Activated CD8-positive, alpha-beta T cell treated with anti-CD3 and anti-CD28 coated beads for 36 hours (primary cell): ENCODE results near the gene C1orf94. TPM values are rescaled to one million over a fixed set of nuclear protein-coding genes. Genes with fewer than 3 reads are reported as not detected.
"Not testable (repeated sequence)": the region's sequence is repeated elsewhere in the genome, so short reads cannot be mapped to it uniquely, and the experiment has no call there.

Source experiments
- ATAC-seq: fragments of 200-7000 bp; cut with Tn5 transposase; one replicate; pipeline ENCODE4 v1.10.0; 2021; ENCODE audit warnings: mild to moderate bottlenecking, moderate library complexity
- CTCF ChIA-PET: fragments of 350-600 bp; sonication (Branson Sonifier 250); formaldehyde crosslinking; loops from one replicate; lab custom pipeline; 2021; ENCODE audit warnings: antibody characterized with exemption; lab: Charles Lee
- POLR2A ChIA-PET: fragments of 350-600 bp; sonication (Branson Sonifier 250); formaldehyde crosslinking; loops from one replicate; lab custom pipeline; 2021; ENCODE audit warnings: antibody characterized with exemption; lab: Charles Lee
- DNase-seq: peaks from one replicate; pipeline ENCODE4 v3.0.0-alpha.2; 2020
- H3K27ac Mint-ChIP-seq: one replicate; pipeline ENCODE4 v1.8.0; 2021; ENCODE audit warnings: mild to moderate bottlenecking, mixed read lengths
- H3K27me3 Mint-ChIP-seq: one replicate; pipeline ENCODE4 v1.8.0; 2021; ENCODE audit warnings: mixed read lengths
- H3K36me3 Mint-ChIP-seq: one replicate; pipeline ENCODE4 v1.8.0; 2021; ENCODE audit warnings: low read depth, mixed read lengths
- H3K4me1 Mint-ChIP-seq: one replicate; pipeline ENCODE4 v1.8.0; 2021; ENCODE audit warnings: low read depth, mixed read lengths
- H3K4me3 Mint-ChIP-seq: one replicate; pipeline ENCODE4 v1.8.0; 2021; ENCODE audit warnings: mild to moderate bottlenecking, moderate library complexity, mixed read lengths
- H3K9me3 Mint-ChIP-seq: one replicate; pipeline ENCODE4 v1.8.0; 2021; ENCODE audit warnings: mixed read lengths
- CTCF ChIP-seq: fragments of 200-600 bp; IDR thresholded peaks from one replicate; pipeline ENCODE4 v1.8.0; 2022; ENCODE audit warnings: antibody characterized with exemption, mild to moderate bottlenecking
- intact Hi-C: fragments of 100-400 bp; cut with micrococcal nuclease; formaldehyde crosslinking; loops from one replicate; pipeline ENCODE4 v1.10.0; 2022
- total RNA-seq, 2 experiments: library from RNA; stranded (reverse); gene quantifications; one replicate each; pipeline ENCODE4 v1.2.3, GENCODE V29; 2021

C1orf94 gene
- total RNA-seq, 2 experiments from 2014 or later, result not detected

GRCh38 chr1:34175744-34176143 is 963 bp upstream of the C1orf94 start:
- Mint-ChIP-seq H3K9me3 (no peaks in the 10 kb centered on the region), H3K36me3 (no peaks in the 10 kb centered on the region), H3K4me3 (no peak overlapping the region), H3K27me3 (peaks cover 42% of the 10 kb centered on the region), H3K27ac (no peak overlapping the region), H3K4me1 (no peaks in the 10 kb centered on the region)
- TF ChIP-seq CTCF, result no peak
- no peak for DNase-seq
- intact Hi-C loops, result no loop called here
- CTCF ChIA-PET, result interaction anchor here (1.0 kb wide), 1 partner anchor 15 kb away, joined by 3 read pairs; no protein-coding TSS in a partner anchor
- no peak for ATAC-seq
- POLR2A ChIA-PET, result no interaction called here

- Mint-ChIP-seq H3K36me3 (no peaks in the 10 kb centered on the region), H3K4me3 (no peak overlapping the region), H3K4me1 (no peaks in the 10 kb centered on the region), H3K9me3 (no peaks in the 10 kb centered on the region), H3K27me3 (peaks cover 42% of the 10 kb centered on the region), H3K27ac (no peak overlapping the region)
- no peak for ATAC-seq
- no peak for DNase-seq
- no peak for TF ChIP-seq CTCF
- intact Hi-C loops, result no loop called here
- POLR2A ChIA-PET, result no interaction called here
- CTCF ChIA-PET, result no interaction called here
These were observed 1.4 kb downstream of the C1orf94 start for GRCh38 chr1:34178072-34178471.

GRCh38 chr1:34183381-34183780 is 6.7 kb downstream of the C1orf94 start:
- POLR2A ChIA-PET, result interaction anchor here (0.6 kb wide), 1 partner anchor 165 kb away, joined by 3 read pairs; no protein-coding TSS in a partner anchor
- DNase-seq, H3K9me3 Mint-ChIP-seq, H3K4me3 Mint-ChIP-seq, H3K36me3 Mint-ChIP-seq, H3K27ac Mint-ChIP-seq, H3K4me1 Mint-ChIP-seq, ATAC-seq, CTCF ChIA-PET, intact Hi-C loops: not testable (repeated sequence)
- H3K27me3 Mint-ChIP-seq, result peaks cover 22% of the 10 kb centered on the region

GRCh38 chr1:34186741-34187494 is 10.2 kb downstream of the C1orf94 start:
- ChIA-PET CTCF (no interaction called here), POLR2A (interaction anchor here (1.1 kb wide), 1 partner anchor 542 kb away, joined by 3 read pairs; no protein-coding TSS in a partner anchor)
- no peak for TF ChIP-seq CTCF
- Mint-ChIP-seq H3K36me3 (no peaks in the 10 kb centered on the region), H3K27me3 (peaks cover 19% of the 10 kb centered on the region), H3K27ac (no peak overlapping the region), H3K9me3 (peaks cover 9% of the 10 kb centered on the region), H3K4me3 (no peak overlapping the region), H3K4me1 (no peaks in the 10 kb centered on the region)
- DNase-seq (no peak), ATAC-seq (no peak)
- intact Hi-C loops, result no loop called here

- intact Hi-C loops, result no loop called here
- no peaks in the 10 kb centered on the region for H3K4me1 Mint-ChIP-seq
- peaks cover 14% of the 10 kb centered on the region for H3K27me3 Mint-ChIP-seq
- peaks cover 9% of the 10 kb centered on the region for H3K9me3 Mint-ChIP-seq
- no peak for TF ChIP-seq CTCF
- ATAC-seq (no peak), DNase-seq (no peak)
- ChIA-PET CTCF (no interaction called here), POLR2A (interaction anchor here (1.1 kb wide), 1 partner anchor 544 kb away, joined by 3 read pairs; no protein-coding TSS in a partner anchor)
- no peak overlapping the region for H3K27ac Mint-ChIP-seq
- no peak overlapping the region for H3K4me3 Mint-ChIP-seq
- no peaks in the 10 kb centered on the region for H3K36me3 Mint-ChIP-seq
These were observed 11.7 kb downstream of the C1orf94 start for GRCh38 chr1:34188418-34188817.
